Left ventricle myocardium inferior (tissue), 1 donor: ENCODE results near the gene ATXN1. TPM values are rescaled to one million over a fixed set of nuclear protein-coding genes. Genes with fewer than 3 reads are reported as not detected.
"Not testable (repeated sequence)": the region's sequence is repeated elsewhere in the genome, so short reads cannot be mapped to it uniquely, and the experiment has no call there.

Source experiments
- DNase-seq: peaks from one replicate; pipeline ENCODE4 v3.0.0-alpha.2; 2020
- H3K27ac ChIP-seq: fragments of 200-600 bp; replicated peaks from 2 replicates; pipeline ENCODE4 v1.8.0; 2021
- H3K27me3 ChIP-seq: fragments of 200-600 bp; 2 replicates; pipeline ENCODE4 v1.8.0; 2021; ENCODE audit warnings: low read depth
- H3K36me3 ChIP-seq: fragments of 200-600 bp; 2 replicates; pipeline ENCODE4 v1.8.0; 2021
- H3K4me1 ChIP-seq: fragments of 200-600 bp; 2 replicates; pipeline ENCODE4 v1.8.0; 2021
- H3K4me3 ChIP-seq: fragments of 200-600 bp; 2 replicates; pipeline ENCODE4 v1.8.0; 2021; ENCODE audit warnings: mild to moderate bottlenecking, moderate library complexity
- H3K9me3 ChIP-seq: fragments of 200-600 bp; replicated peaks from 2 replicates; pipeline ENCODE4 v1.8.0; 2021
- CTCF ChIP-seq: fragments of 200-600 bp; IDR thresholded peaks from 2 replicates; pipeline ENCODE4 v1.8.0; 2021; ENCODE audit warnings: antibody characterized with exemption, mild to moderate bottlenecking, borderline replicate concordance
- intact Hi-C: fragments of 100-400 bp; cut with micrococcal nuclease; formaldehyde crosslinking; loops from one replicate; pipeline ENCODE4 v1.11.0; 2022
- total RNA-seq: library from RNA; stranded (reverse); fragmentation: NEBNext Ultra II Directional; extraction: Animal tissue kit (Norgen Biotek cat#: 25700); gene quantifications from one replicate; pipeline ENCODE4 v1.2.1, GENCODE V29; 2021
- donor health status: DM: no; HTN: yes; CAD: no; lungs with severe emphysema.

Gene ATXN1
- total RNA-seq, 1 donor from 2014 or later = 41.5 TPM

- Histone ChIP-seq H3K27ac (no peak overlapping the region), H3K9me3 (no peaks in the 10 kb centered on the region), H3K36me3 (peaks cover 18% of the 10 kb centered on the region), H3K4me3 (no peak overlapping the region), H3K27me3 (no peaks in the 10 kb centered on the region), H3K4me1 (peaks cover 28% of the 10 kb centered on the region)
- DNase-seq = no peak
- intact Hi-C loops = no loop called here
- TF ChIP-seq CTCF = no peak
These were observed 488.0 kb downstream of the ATXN1 start for GRCh38 chr6:16273256-16273655.

DNA sequence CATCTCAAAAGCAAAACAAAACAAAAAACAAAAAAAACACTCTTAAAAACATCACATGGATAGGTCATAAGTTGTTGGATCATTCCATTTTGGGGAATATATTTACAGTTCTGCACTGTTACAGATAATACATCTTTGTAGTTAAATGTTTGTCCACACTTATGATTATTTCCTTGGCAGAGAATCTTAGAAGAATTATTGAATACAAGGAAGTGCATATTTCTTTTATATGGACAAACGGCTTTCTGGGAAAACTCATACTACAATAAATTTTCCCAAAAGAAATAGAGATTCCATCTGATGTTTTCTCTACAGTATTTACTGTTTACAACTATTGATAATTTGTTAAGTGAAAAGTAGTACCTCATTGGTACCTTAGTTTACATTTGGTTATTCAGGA, 489.1 kb downstream of the ATXN1 start:
- intact Hi-C loops = no loop called here
- no peak for TF ChIP-seq CTCF
- Histone ChIP-seq H3K4me3 (no peak overlapping the region), H3K4me1 (peaks cover 18% of the 10 kb centered on the region), H3K9me3 (no peaks in the 10 kb centered on the region), H3K27me3 (no peaks in the 10 kb centered on the region), H3K27ac (no peak overlapping the region), H3K36me3 (peaks cover 18% of the 10 kb centered on the region)
- no peak for DNase-seq

GRCh38 chr6:16271428-16271827, 489.8 kb downstream of the ATXN1 start:
- intact Hi-C loops = no loop called here
- Histone ChIP-seq H3K9me3 (no peaks in the 10 kb centered on the region), H3K27ac (no peak overlapping the region), H3K36me3 (peaks cover 23% of the 10 kb centered on the region), H3K4me3 (no peak overlapping the region), H3K4me1 (peaks cover 12% of the 10 kb centered on the region), H3K27me3 (no peaks in the 10 kb centered on the region)
- DNase-seq = no peak
- no peak for TF ChIP-seq CTCF

- TF ChIP-seq CTCF = no peak
- H3K9me3 ChIP-seq = no peaks in the 10 kb centered on the region
- peaks cover 24% of the 10 kb centered on the region for H3K36me3 ChIP-seq
- peak overlapping the region; percentile 4 for H3K27ac ChIP-seq
- DNase-seq = no peak
- H3K4me3 ChIP-seq = no peak overlapping the region
- intact Hi-C loops = no loop called here
- H3K4me1 ChIP-seq = peaks cover 12% of the 10 kb centered on the region
- no peaks in the 10 kb centered on the region for H3K27me3 ChIP-seq
These were observed 491.0 kb downstream of the ATXN1 start for GRCh38 chr6:16270178-16270794.

GRCh38 chr6:16269442-16270070, 491.7 kb downstream of the ATXN1 start:
- intact Hi-C loops, H3K9me3 ChIP-seq, H3K27me3 ChIP-seq, DNase-seq, H3K4me3 ChIP-seq: not testable (repeated sequence)
- Histone ChIP-seq H3K27ac (peak overlapping the region; percentile 4), H3K4me1 (peaks cover 12% of the 10 kb centered on the region), H3K36me3 (peaks cover 17% of the 10 kb centered on the region)
